ENCODE results near the gene TPPP2. TPM values are rescaled to one million over a fixed set of nuclear protein-coding genes. Genes with fewer than 3 reads are reported as not detected.

The TPPP2 gene
- total and polyA plus RNA-seq, 2 of the 4 experiments (the other 2 are of a cell fraction): not detected

GRCh38 chr14:21049271-21049673 lies 19.3 kb downstream of the TPPP2 start:
- Histone ChIP-seq H2AK5ac (ENCODE audit: low read depth, low read length) (no peak overlapping the region), H3K56ac (ENCODE audit: extremely low read depth, insufficient read depth, low read length) (no peak overlapping the region), H2AFZ (replicated peaks; ENCODE audit: low read length, poor library complexity) (no peak overlapping the region), H3K27ac (ENCODE audit: insufficient read depth, low read length) (no peak overlapping the region), H3K18ac (ENCODE audit: low read depth, low read length) (no peak overlapping the region; the same call in 1 of the 2 replicates), H4K5ac (ENCODE audit: low read depth, low read length) (no peak overlapping the region), H4K20me1 (ENCODE audit: insufficient read depth, low read length) (no peaks in the 10 kb centered on the region), H2BK120ac (ENCODE audit: low read depth, low read length) (no peak overlapping the region), H3K9me3 (ENCODE audit: control insufficient read depth, insufficient read depth, low read length) (no peaks in the 10 kb centered on the region), H2AK9ac (replicated peaks; ENCODE audit: low read depth, low read length, poor library complexity) (no peak overlapping the region), H3K9me1 (ENCODE audit: insufficient read depth, low read length) (no peaks in the 10 kb centered on the region), H3K4ac (ENCODE audit: low read depth, low read length) (no peak overlapping the region), H3K14ac (replicated peaks; ENCODE audit: low read depth, low read length) (no peak overlapping the region), H3K4me1 (ENCODE audit: control insufficient read depth, insufficient read depth, low read length) (peaks cover 4% of the 10 kb centered on the region; the same call in 1 of the 2 replicates), H3K4me2 (ENCODE audit: low read depth, low read length) (peak overlapping the region; percentile 86; the same call in 1 of the 2 replicates), H3K36me3 (ENCODE audit: control insufficient read depth, insufficient read depth, low read length) (no peaks in the 10 kb centered on the region), H2BK15ac (ENCODE audit: low read depth, low read length) (no peak overlapping the region), H3K27me3 (ENCODE audit: control insufficient read depth, insufficient read depth, low read length) (peaks cover 13% of the 10 kb centered on the region), H4K8ac (ENCODE audit: low read depth in 2 of 2, low read length in 2 of 2) (no peak overlapping the region), H3K79me1 (ENCODE audit: low read depth in 1 of 2, low read length in 2 of 2) (no peaks in the 10 kb centered on the region), H3K23ac (ENCODE audit: low read depth, low read length) (no peak overlapping the region), H4K91ac (ENCODE audit: insufficient read depth, low read depth, low read length) (no peak overlapping the region), H2BK5ac (ENCODE audit: low read depth, low read length, poor library complexity, severe bottlenecking) (no peak overlapping the region), H3K9ac (ENCODE audit: low read depth, low read length) (no peak overlapping the region), H3K4me3 (ENCODE audit: insufficient read depth, low read depth, low read length) (0 out of 2 replicates have a peak overlapping the region, but pooled peaks have one; percentile 11), H2BK20ac (ENCODE audit: low read depth, low read length) (no peak overlapping the region)
- in situ Hi-C loops (cut with MboI; ENCODE audit: low sequenced_read_pairs): no loop called here
- dilution Hi-C loops (cut with HindIII; ENCODE audit: low sequenced_read_pairs, unreplicated experiment): no loop called here
- WGBS, 2 experiments (ENCODE audit: extremely low coverage in 2 of 2, insufficient read length in 1 of 2): 60% methylated on average over 1 of the region's 3 CpGs; no CpG with 5 or more reads in 1 of the 2 experiments
- POLR2A ChIA-PET (ENCODE audit: unreplicated experiment): no interaction called here
- no TSS peak for BruUV-seq (replicated peaks)
- intact Hi-C loops (cut with micrococcal nuclease): no loop called here
- ATAC-seq (ENCODE audit: low read depth): peak; percentile 74
- peak; percentile 59 for DNase-seq
- CTCF ChIA-PET: no interaction called here
- TF ChIP-seq FOS (IDR thresholded peaks at IDR 0.05; ENCODE audit: low read depth, low read length) (0 out of 2 replicates have a peak, but pooled peaks have one; percentile 11), SMC3 (IDR thresholded peaks at IDR 0.05; ENCODE audit: low read depth, low read length) (no peak), RFX5 (IDR thresholded peaks at IDR 0.05; ENCODE audit: low read depth, low read length) (no peak)
- TF ChIP-seq, protein P1, sequence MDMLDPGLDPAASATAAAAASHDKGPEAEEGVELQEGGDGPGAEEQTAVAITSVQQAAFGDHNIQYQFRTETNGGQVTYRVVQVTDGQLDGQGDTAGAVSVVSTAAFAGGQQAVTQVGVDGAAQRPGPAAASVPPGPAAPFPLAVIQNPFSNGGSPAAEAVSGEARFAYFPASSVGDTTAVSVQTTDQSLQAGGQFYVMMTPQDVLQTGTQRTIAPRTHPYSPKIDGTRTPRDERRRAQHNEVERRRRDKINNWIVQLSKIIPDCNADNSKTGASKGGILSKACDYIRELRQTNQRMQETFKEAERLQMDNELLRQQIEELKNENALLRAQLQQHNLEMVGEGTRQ (IDR thresholded peaks at IDR 0.05; ENCODE audit: low read depth, low read length): no peak

All from IMR-90 (cell line).